HG02798 (cell line): Measurements from ENCODE around the gene DUOXA2.

ENCODE experiments used
- ATAC-seq: cut with Tn5 transposase; IDR thresholded peaks from one replicate; pipeline ENCODE4 v1.9.1; 2021; ENCODE audit warnings: mild to moderate bottlenecking; ENCODE audit not compliant: unreplicated experiment, poor library complexity

Gene DUOXA2

GRCh38 chr15:45151998-45152828 lies 38.1 kb downstream of the DUOXA2 start:
- no peak for ATAC-seq

DNA sequence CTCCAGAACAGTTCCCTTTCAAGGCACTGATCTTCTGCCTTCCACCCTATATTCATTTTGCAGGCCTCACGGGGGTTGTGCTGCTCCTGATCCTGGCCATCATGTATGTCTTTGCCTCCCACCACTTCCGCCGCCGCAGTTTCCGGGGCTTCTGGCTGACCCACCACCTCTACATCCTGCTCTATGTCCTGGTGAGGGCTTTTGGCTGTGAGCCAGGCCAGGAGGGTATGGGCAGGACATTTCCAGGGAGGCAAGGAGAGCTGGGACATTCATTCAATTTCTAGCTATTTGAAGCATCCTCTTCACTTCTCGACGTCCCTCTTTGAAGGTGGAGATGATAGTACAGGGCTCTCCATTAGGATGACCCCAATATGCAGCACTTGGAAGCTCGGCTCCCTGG lies 41.6 kb downstream of the DUOXA2 start:
- no peak for ATAC-seq

DNA sequence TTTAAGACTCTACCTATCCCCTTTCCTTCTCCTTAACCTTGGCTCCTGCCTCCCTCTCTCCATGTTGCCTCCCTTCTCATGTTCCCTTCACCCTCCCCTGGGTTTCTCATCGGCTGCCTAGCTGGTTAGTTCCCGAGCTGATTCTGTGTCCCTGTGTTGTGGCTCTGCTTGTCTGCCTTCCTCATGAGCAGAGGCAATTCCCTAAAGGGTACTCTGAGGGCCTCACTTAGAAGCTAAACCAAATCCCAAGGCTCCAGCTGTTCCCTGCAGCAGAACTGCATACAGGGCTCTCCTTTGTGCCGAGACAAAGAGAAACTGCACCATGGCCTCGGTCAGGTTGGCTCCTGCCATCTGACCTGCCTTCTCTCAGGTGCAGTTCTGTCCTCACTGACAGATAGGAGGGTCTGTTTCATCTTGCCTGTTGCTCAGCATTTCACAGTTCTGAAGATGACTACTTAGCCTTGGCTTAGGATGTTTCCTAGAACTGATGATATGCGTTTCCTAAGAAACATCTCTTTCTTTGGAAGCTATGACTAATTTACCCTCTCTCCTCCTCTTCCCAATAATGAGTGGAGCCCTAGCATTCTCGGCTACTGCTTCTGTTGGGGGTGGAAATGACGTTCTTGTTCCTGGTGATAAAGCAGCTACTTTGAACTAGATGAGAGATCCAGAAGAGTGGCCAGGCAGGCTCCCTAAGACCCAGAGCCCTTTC lies 42.8 kb downstream of the DUOXA2 start:
- no peak for ATAC-seq

DNA sequence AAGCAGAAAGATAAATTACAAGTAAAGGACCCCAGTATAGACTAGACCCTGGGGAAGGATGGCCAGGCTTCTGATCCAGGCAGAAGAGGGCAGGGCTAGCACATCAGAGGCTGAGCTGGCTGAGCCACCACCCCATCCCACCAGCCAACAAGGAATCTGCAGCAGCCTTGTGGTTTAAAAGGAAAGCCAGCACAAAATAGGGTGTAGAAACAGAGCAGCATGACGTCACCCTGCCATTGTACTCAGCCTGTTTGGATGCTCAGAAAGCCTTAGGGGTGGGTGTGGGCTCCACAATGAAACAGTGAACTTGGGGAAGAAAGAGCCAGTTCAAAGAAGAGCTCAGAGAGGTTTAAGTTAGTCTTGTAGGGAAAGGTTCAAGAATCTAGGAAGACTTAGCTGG lies 43.8 kb downstream of the DUOXA2 start:
- ATAC-seq, result no peak

GRCh38 chr15:45161666-45162065 lies 47.5 kb downstream of the DUOXA2 start:
- no peak for ATAC-seq

- peak; percentile 39 for ATAC-seq
These were observed 48.8 kb downstream of the DUOXA2 start for GRCh38 chr15:45162771-45163507.

DNA sequence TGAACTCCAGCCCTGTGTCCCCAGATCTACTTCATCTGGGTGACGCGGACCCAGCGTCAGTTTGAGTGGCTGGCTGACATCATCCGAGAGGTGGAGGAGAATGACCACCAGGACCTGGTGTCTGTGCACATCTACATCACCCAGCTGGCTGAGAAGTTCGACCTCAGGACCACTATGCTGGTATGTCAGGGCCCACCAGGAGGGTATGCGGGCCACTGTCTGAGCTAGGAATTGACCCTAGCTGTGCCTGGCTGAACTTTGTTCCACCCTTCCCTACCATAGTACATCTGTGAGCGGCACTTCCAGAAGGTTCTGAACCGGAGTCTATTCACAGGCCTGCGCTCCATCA lies 49.4 kb downstream of the DUOXA2 start:
- no peak for ATAC-seq

DNA sequence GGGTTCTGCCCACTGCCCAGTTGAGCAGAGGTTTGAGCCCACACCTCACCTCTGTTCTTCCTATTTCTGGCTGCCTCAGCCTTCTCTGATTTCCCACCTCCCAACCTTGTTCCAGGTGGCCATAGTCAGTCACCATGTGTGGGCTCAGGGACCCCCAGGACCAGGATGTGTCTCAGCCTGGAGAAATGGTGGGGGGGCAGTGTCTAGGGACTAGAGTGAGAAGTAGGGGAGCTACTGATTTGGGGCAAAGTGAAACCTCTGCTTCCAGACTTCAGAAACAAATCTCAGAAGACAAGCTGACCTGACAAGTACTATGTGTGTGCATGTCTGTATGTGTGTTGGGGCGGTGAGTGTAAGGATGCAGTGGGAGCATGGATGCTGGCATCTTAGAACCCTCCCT lies 50.8 kb downstream of the DUOXA2 start:
- no peak for ATAC-seq

- no peak for ATAC-seq
These were observed 51.4 kb downstream of the DUOXA2 start for GRCh38 chr15:45165536-45165935.

GRCh38 chr15:45166834-45167630 lies 52.9 kb downstream of the DUOXA2 start:
- ATAC-seq, result peak; percentile 92

DNA sequence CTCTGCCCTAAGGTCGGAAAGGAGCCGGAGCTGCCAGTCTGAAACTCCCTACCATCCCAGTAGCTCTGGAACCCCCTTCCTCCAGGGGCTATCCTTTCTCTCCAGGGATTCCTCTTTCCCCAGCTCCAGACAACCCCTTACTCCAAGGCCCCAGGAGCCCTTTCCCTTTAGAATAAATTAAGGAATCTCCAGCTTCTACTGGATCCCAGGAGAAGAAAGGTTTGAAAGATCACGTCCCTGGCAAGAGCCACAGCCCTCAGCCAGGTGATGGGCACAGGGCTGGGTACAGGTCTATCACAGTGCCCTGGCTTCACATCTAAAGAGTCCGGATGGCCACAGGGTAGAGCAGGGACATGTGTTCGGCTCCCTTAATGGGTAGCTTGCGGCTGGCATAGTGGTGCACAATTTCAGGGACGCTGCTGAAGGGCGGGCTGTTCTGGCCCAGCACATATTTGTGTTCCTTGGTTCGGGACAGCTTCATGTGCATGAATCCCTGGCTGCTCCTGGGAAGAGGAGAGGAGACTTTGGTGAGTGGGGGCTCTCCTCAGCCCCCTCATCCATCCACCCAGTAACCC lies 53.6 kb downstream of the DUOXA2 start:
- ATAC-seq, result no peak
